Measurements from ENCODE around the gene RBM45.

Gene RBM45

DNA sequence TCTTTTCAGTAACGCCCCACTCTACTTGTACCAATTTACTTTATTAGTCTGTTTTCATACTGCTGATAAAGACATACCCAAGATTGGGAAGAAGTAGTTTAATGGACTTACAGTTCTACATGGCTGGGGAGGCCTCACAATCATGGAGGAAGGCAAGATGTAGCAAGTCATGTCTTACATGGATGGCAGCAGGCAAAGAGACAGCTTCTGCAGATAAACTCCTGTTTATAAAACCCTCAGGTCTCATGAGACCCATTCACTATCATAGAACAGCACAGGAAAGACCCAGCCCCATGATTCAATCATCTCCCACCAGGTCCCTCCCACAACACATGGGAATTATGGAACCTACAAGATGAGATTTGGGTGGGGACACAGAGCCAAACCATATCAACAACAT is 43.3 kb downstream of the RBM45 start:
- no peak for DNase-seq (ENCODE audit: low read depth in 1 of 2, low spot score in 1 of 2)
- TF ChIP-seq JUND (IDR thresholded peaks at IDR 0.05; ENCODE audit: low read depth) = no peak
- in situ Hi-C loops (cut with HindIII; ENCODE audit: low pct_unique_long_range_greater_than_20kb, low sequenced_read_pairs) = no loop called here

DNA sequence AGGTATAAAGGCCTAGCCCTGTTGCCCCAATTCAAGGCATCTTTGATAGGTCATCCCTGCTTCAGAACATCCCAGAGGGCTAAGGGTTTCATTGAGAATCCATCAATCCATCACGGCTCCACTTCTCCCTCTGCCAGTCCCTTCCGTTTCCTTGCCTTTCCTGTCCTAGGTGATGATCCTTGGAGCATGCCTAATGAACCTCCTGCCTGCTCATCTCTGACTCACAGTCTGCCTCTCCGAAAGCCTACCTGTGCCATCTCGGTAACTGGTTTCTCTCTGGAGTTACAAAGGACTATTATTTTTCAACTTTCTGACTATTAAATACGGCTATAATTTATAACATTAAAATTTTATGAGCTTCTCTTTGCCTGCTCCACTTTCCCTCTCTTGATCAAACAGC is 45.3 kb downstream of the RBM45 start:
- no peak for TF ChIP-seq JUND (IDR thresholded peaks at IDR 0.05; ENCODE audit: low read depth)
- no peak for DNase-seq (ENCODE audit: low read depth in 1 of 2, low spot score in 1 of 2)
- in situ Hi-C loops (cut with HindIII; ENCODE audit: low pct_unique_long_range_greater_than_20kb, low sequenced_read_pairs) = no loop called here

DNA sequence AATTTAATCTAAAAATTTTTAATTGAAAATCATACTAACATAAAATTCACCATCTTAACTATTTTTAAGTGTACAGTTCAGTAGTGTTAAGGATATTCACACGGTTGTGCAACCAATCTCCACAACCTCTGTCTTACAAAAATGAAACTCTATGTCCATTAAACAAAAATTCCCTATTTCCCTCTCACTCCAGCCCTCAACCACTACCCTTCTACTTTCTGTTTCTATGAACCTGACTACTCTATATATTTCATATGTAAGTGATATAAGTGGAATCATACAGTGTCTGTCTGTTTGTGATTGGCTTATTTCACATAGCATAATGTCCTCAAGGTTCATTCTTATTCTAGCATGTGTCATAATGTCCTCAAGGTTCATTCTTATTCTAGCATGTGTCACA is 47.7 kb downstream of the RBM45 start:
- no peak for DNase-seq (ENCODE audit: low read depth in 1 of 2, low spot score in 1 of 2)
- no peak for TF ChIP-seq JUND (IDR thresholded peaks at IDR 0.05; ENCODE audit: low read depth)
- in situ Hi-C loops (cut with HindIII; ENCODE audit: low pct_unique_long_range_greater_than_20kb, low sequenced_read_pairs) = no loop called here

DNA sequence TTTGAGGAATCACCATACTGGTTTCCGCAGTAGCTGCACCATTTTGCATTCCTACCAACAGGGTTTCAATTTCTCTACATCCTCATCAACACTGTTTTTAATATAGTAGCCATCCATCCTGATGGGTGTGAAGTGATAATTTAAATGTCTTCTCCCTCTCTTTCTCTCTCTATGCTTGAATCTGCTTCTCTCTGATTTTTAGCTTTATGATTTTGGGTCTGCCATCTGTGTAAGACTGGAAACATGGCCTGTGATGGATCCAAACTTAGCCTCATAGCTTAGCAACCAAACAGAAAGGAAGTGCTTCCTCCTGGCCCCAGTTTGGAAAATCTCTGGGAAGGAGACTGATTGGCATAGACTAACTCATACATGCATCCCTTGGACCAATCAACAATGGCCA is 48.4 kb downstream of the RBM45 start:
- in situ Hi-C loops (cut with HindIII; ENCODE audit: low pct_unique_long_range_greater_than_20kb, low sequenced_read_pairs) = no loop called here
- no peak for TF ChIP-seq JUND (IDR thresholded peaks at IDR 0.05; ENCODE audit: low read depth)

DNA sequence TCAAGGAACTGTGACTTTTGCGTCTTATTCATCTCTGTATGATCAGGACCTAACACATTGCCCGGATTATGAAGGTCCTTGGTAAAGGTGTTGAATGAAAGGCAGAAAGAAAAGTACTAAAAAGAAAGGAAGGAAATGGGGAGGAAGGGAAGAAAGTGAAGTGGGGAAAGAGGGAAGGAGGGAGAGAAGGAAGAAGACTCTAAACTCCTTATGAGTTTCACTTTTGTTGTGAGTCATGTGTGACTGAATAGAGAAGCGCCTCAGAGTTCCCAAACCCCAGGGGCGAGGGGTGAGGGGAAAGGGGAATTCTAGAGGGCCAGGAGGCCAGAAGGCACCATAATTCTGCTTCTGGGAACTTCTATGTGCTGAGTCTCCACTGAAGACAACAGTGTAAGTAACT is 51.2 kb downstream of the RBM45 start:
- TF ChIP-seq JUND (IDR thresholded peaks at IDR 0.05; ENCODE audit: low read depth) = no peak
- DNase-seq (ENCODE audit: low read depth in 1 of 2, low spot score in 1 of 2) = no peak
- in situ Hi-C loops (cut with HindIII; ENCODE audit: low pct_unique_long_range_greater_than_20kb, low sequenced_read_pairs) = no loop called here

More for the DNA sequence above, 48.4 kb downstream of the RBM45 start:
- DNase-seq (ENCODE audit: low read depth in 1 of 2, low spot score in 1 of 2) = no peak

DNA sequence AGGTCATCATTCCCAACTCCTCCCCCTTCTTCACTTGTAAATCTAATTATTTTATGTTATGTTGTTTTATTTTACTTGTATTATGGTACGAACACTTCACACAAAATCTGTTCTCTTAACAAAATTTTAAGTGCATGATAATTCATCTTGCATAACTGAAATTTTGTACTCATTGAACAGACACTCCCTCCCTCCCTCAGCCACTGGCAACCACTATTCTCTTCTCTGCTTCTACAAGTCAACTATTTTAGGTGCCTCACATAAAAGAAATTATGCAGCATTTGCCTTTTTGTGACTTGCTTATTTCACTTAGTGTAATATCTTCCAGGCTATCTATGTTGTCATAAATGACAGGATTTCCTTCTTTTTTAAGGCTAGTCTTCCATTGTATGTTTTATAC is 51.7 kb downstream of the RBM45 start:
- in situ Hi-C loops (cut with HindIII; ENCODE audit: low pct_unique_long_range_greater_than_20kb, low sequenced_read_pairs) = no loop called here
- no peak for DNase-seq (ENCODE audit: low read depth in 1 of 2, low spot score in 1 of 2)
- no peak for TF ChIP-seq JUND (IDR thresholded peaks at IDR 0.05; ENCODE audit: low read depth)

DNA sequence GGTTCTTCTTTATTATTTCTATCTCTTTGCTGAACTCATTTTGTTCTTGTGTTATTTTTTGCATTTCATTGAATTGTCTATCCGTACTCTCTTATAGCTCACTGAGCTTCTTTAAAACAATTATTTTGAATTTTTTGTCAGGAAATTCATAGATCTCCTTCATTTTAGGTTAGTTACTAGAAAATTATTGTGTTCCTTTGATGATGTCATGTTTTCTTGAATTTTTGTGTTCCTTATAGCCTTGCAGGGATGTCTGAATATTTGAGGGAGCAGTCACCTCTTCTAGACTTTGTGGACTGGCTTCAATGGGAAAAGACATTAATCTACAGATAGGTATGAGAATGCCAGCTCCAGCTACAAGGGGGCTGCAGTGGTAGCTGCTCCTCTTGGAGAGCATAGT is 61.4 kb downstream of the RBM45 start:
- in situ Hi-C loops (cut with HindIII; ENCODE audit: low pct_unique_long_range_greater_than_20kb, low sequenced_read_pairs) = no loop called here
- TF ChIP-seq JUND (IDR thresholded peaks at IDR 0.05; ENCODE audit: low read depth) = no peak
- no peak for DNase-seq (ENCODE audit: low read depth in 1 of 2, low spot score in 1 of 2)

DNA sequence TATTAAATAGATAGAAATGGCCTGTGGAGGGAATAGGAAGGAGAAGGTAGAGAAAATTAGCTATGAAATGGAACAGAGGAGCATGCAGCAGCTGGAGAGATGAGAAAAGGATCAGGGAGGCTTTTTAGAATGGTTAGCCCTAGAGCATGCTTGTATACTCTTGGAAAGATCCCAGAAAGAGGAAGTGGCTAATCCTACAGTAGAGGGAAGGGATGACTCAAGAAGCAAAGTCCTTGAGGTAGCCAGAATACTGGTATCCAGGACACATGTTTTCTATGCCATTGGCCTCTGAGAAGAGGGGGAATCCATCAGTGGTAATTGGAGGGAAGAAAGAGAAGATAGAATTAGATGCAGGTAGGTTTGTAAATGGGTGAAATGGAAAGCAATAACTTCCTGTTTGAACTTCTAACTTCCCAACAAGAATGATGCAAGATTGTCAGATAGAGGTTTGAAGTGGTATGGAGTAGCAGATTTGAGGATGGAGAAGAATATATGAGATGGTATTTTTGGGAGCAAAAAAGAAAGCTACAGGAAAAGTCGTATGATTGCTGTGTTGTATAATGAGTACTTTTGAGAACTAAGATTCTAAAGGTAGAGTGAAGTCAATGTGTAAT is 64.9 kb downstream of the RBM45 start:
- in situ Hi-C loops (cut with HindIII; ENCODE audit: low pct_unique_long_range_greater_than_20kb, low sequenced_read_pairs) = no loop called here
- no peak for DNase-seq (ENCODE audit: low read depth in 1 of 2, low spot score in 1 of 2)
- TF ChIP-seq JUND (IDR thresholded peaks at IDR 0.05; ENCODE audit: low read depth) = no peak
